Measurements from ENCODE around the gene CAMTA1. TPM values are rescaled to one million over a fixed set of nuclear protein-coding genes. Genes with fewer than 3 reads are reported as not detected.

Gene CAMTA1
- total and polyA plus RNA-seq, 4 donors: 48.1 to 140 (median 52.3) TPM

DNA sequence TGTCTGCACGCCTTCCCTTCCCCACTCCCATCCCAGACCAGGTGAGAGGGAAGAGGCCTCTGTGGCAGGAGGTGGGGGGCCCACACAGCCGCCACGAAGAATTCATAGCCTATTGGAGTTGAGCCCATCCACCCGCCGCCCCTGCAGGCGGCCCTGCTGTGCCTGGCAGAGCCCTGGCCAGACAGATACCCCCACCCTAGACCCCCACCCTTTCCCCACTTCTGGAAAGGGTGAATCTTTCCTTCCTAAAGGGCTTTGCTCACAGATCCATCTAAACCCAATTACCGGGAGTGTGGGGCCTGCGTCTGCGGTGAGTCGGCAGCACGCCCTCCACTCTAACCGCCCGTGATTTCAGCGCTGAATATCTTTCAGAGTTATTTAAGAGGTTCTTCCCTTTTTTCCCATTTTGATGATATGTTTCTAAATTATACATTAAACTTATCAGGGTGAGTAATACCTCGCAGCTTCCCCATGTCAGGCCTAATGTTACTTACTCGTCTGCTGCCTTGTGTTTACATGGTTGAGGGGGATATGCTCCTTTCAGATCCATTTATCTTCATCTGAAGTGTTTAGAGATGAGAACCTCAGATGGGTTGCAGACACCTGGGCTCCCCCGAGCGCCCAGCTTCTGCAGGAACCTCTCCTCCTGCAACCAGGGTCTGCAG lies 802.0 kb downstream of the CAMTA1 start:
- ATAC-seq (ENCODE audit: insufficient read depth, low FRiP score) (no peak), DNase-seq (no peak)
- TF ChIP-seq, protein P1, sequence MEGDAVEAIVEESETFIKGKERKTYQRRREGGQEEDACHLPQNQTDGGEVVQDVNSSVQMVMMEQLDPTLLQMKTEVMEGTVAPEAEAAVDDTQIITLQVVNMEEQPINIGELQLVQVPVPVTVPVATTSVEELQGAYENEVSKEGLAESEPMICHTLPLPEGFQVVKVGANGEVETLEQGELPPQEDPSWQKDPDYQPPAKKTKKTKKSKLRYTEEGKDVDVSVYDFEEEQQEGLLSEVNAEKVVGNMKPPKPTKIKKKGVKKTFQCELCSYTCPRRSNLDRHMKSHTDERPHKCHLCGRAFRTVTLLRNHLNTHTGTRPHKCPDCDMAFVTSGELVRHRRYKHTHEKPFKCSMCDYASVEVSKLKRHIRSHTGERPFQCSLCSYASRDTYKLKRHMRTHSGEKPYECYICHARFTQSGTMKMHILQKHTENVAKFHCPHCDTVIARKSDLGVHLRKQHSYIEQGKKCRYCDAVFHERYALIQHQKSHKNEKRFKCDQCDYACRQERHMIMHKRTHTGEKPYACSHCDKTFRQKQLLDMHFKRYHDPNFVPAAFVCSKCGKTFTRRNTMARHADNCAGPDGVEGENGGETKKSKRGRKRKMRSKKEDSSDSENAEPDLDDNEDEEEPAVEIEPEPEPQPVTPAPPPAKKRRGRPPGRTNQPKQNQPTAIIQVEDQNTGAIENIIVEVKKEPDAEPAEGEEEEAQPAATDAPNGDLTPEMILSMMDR (IDR thresholded peaks at IDR 0.05; ENCODE audit: control extremely low read depth, extremely low read depth): no peak
- H3K4me1 ChIP-seq (ENCODE audit: control insufficient read depth in 5 of 5, insufficient read depth in 5 of 5, low read length in 5 of 5): peaks cover 0 to under 1% (median 0%) of the 10 kb centered on the region in 5 donors
- H3K36me3 ChIP-seq (ENCODE audit: control insufficient read depth in 4 of 4, insufficient read depth in 4 of 4, low read length in 4 of 4): no peaks in the 10 kb centered on the region
- peaks cover 0 to 2% (median 0%) of the 10 kb centered on the region in 3 donors for H3K27me3 ChIP-seq (ENCODE audit: control insufficient read depth in 3 of 3, insufficient read depth in 3 of 3, low read length in 2 of 3)
- no peak overlapping the region for H3K9ac ChIP-seq (ENCODE audit: insufficient read depth in 1 of 2, low read length in 2 of 2)
- H3K4me3 ChIP-seq: no peak overlapping the region
- 92 to 94% methylated on average over 16 to 18 of the region's 18 CpGs for WGBS, 2 donors
- H3K27ac ChIP-seq (ENCODE audit: low read depth in 1 of 2, low read length in 1 of 2): no peak overlapping the region
- H3K9me3 ChIP-seq (ENCODE audit: control insufficient read depth in 4 of 4, insufficient read depth in 3 of 4, low read length in 3 of 4): no peaks in the 10 kb centered on the region

GRCh38 chr1:7587773-7588456 lies 802.7 kb downstream of the CAMTA1 start:
- TF ChIP-seq, protein P1 (IDR thresholded peaks at IDR 0.05; ENCODE audit: control extremely low read depth, extremely low read depth): no peak
- Histone ChIP-seq H3K27me3 (ENCODE audit: control insufficient read depth in 3 of 3, insufficient read depth in 3 of 3, low read length in 2 of 3) (peaks cover 0 to 2% (median 0%) of the 10 kb centered on the region in 3 donors), H3K4me1 (ENCODE audit: control insufficient read depth in 5 of 5, insufficient read depth in 5 of 5, low read length in 5 of 5) (no peaks in the 10 kb centered on the region), H3K27ac (ENCODE audit: low read depth in 1 of 2, low read length in 1 of 2) (no peak overlapping the region), H3K9ac (ENCODE audit: insufficient read depth in 1 of 2, low read length in 2 of 2) (no peak overlapping the region), H3K4me3 (no peak overlapping the region), H3K9me3 (ENCODE audit: control insufficient read depth in 4 of 4, insufficient read depth in 3 of 4, low read length in 3 of 4) (no peaks in the 10 kb centered on the region), H3K36me3 (ENCODE audit: control insufficient read depth in 4 of 4, insufficient read depth in 4 of 4, low read length in 4 of 4) (no peaks in the 10 kb centered on the region)
- no peak for ATAC-seq (ENCODE audit: insufficient read depth, low FRiP score)
- WGBS, 2 donors: 80 to 87% methylated on average over 17 of the region's 17 CpGs
- no peak for DNase-seq

DNA sequence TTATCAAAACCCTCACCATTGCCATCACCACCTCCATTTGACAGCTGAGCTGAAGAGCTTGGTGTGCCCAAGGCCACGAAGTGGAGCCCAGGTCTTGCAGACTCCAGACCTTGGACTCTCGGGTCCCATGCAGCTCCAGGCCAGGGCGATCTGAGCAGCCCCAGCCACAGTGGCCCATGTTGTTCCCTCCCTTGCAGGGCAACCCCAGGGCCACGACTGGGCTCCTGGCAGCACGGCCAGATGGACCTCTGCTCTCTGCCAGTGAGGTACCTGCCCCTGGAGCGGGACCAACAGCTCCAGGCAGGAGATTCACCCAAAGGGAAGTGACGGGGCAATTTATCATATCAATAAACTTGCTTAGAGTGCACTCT lies 803.2 kb downstream of the CAMTA1 start:
- H3K9me3 ChIP-seq (ENCODE audit: control insufficient read depth in 4 of 4, insufficient read depth in 3 of 4, low read length in 3 of 4): no peaks in the 10 kb centered on the region
- no peak overlapping the region for H3K9ac ChIP-seq (ENCODE audit: insufficient read depth in 1 of 2, low read length in 2 of 2)
- H3K27ac ChIP-seq (ENCODE audit: low read depth in 1 of 2, low read length in 1 of 2): no peak overlapping the region
- TF ChIP-seq, protein P1 (IDR thresholded peaks at IDR 0.05; ENCODE audit: control extremely low read depth, extremely low read depth): no peak
- DNase-seq (no peak), ATAC-seq (ENCODE audit: insufficient read depth, low FRiP score) (no peak)
- H3K36me3 ChIP-seq (ENCODE audit: control insufficient read depth in 4 of 4, insufficient read depth in 4 of 4, low read length in 4 of 4): no peaks in the 10 kb centered on the region
- no peak overlapping the region for H3K4me3 ChIP-seq
- H3K4me1 ChIP-seq (ENCODE audit: control insufficient read depth in 5 of 5, insufficient read depth in 5 of 5, low read length in 5 of 5): no peaks in the 10 kb centered on the region
- H3K27me3 ChIP-seq (ENCODE audit: control insufficient read depth in 3 of 3, insufficient read depth in 3 of 3, low read length in 2 of 3): peaks cover 0 to 2% (median 0%) of the 10 kb centered on the region in 3 donors
- 88 to 91% methylated on average over 7 of the region's 7 CpGs for WGBS, 2 donors

All from lung (tissue), 12 donors.